ENCODE measurements around the gene ZMYND15. TPM values are rescaled to one million over a fixed set of nuclear protein-coding genes. Genes with fewer than 3 reads are reported as not detected.

ZMYND15 gene
- total RNA-seq, 1 experiment from 2014 or later, result 2.8 TPM

DNA sequence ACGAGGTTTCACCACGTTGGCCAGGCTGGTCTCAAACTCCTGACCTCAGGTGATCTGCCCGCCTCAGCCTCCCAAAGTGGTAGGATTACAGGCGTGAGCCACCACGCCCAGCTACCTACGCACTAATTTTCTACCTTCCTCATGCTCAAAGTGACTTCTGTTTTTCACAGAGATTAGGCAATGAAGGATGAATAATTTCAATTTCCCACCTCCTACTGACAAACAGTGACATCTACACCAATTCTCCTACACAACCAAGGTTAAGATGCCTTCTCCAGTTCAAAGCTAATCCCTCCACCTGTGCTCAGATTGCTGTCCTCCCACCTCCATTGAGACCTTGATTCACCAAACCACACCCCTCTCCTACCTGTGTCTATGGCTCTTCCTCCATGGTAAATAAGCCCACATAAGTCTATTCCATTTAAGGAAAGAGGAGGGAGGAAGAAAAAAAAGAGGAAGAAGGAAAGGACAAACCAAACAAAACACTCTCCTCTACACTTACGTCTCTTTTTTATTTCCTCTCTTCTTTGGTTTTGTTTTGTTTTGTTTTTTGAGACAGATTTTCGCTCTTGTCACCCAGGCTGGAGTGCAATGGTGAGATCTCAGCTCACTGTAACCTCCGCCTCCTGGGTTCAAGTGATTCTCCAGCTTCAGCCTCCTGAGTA lies 13.9 kb upstream of the ZMYND15 start:
- POLR2A ChIA-PET, result no interaction called here
- RAD21 ChIA-PET (ENCODE audit: low non-redundant PET in 1 of 2, low total read pairs in 2 of 2, uncharacterized antibody in 2 of 2, unreplicated experiment in 2 of 2), result no interaction called here
- no TSS peak for BruUV-seq (replicated peaks)
- Histone ChIP-seq H4K20me1 (ENCODE audit: insufficient read depth) (no peaks in the 10 kb centered on the region), H3K9me2 (ENCODE audit: insufficient read depth) (no peaks in the 10 kb centered on the region), H3K4me3 (replicated peaks in 1 of 2; ENCODE audit: low read depth in 1 of 2, low read length in 2 of 2) (no peak overlapping the region), H2AFZ (ENCODE audit: low read depth, low read length, poor library complexity, severe bottlenecking) (no peak overlapping the region), H3K4me2 (ENCODE audit: low read length) (no peak overlapping the region), H3K36me3 (ENCODE audit: control insufficient read depth in 1 of 2, insufficient read depth in 2 of 2, low read length in 2 of 2) (no peaks in the 10 kb centered on the region), H3K9me3 (ENCODE audit: control insufficient read depth in 1 of 2, insufficient read depth in 1 of 2, low read depth in 1 of 2, low read length in 2 of 2) (no peaks in the 10 kb centered on the region), H3K79me2 (ENCODE audit: insufficient read depth, low read length) (no peaks in the 10 kb centered on the region), H3K27ac (ENCODE audit: low read depth, low read length) (no peak overlapping the region), H3K9ac (ENCODE audit: low read length) (no peak overlapping the region), H3K27me3 (ENCODE audit: insufficient read depth, low read length) (no peaks in the 10 kb centered on the region), H3K4me1 (ENCODE audit: control insufficient read depth in 1 of 2, insufficient read depth in 2 of 2, low read length in 2 of 2) (peaks cover 18 to 20% of the 10 kb centered on the region in 2 experiments)
- ATAC-seq, result no peak
- no peak for DNase-seq (ENCODE audit: low read depth, low spot score)
- TF ChIP-seq EGR1 (IDR thresholded peaks at IDR 0.05; ENCODE audit: low read depth), result no peak
- TF ChIP-seq CEBPB (IDR thresholded peaks at IDR 0.05; ENCODE audit: low read depth), result no peak
- TF ChIP-seq, protein P1, sequence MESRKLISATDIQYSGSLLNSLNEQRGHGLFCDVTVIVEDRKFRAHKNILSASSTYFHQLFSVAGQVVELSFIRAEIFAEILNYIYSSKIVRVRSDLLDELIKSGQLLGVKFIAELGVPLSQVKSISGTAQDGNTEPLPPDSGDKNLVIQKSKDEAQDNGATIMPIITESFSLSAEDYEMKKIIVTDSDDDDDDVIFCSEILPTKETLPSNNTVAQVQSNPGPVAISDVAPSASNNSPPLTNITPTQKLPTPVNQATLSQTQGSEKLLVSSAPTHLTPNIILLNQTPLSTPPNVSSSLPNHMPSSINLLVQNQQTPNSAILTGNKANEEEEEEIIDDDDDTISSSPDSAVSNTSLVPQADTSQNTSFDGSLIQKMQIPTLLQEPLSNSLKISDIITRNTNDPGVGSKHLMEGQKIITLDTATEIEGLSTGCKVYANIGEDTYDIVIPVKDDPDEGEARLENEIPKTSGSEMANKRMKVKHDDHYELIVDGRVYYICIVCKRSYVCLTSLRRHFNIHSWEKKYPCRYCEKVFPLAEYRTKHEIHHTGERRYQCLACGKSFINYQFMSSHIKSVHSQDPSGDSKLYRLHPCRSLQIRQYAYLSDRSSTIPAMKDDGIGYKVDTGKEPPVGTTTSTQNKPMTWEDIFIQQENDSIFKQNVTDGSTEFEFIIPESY (IDR thresholded peaks at IDR 0.05; ENCODE audit: extremely low read depth, insufficient replicate concordance, low read length), result no peak
- TF ChIP-seq SP1 (IDR thresholded peaks at IDR 0.05; ENCODE audit: low read depth), result no peak
- no peak for TF ChIP-seq TCF7L2 (IDR thresholded peaks at IDR 0.05; ENCODE audit: borderline replicate concordance, extremely low read depth, insufficient read depth, insufficient read length)
- TF ChIP-seq EZH2 (IDR thresholded peaks at IDR 0.05), result no peak
- TF ChIP-seq ZFX (IDR thresholded peaks at IDR 0.05), result no peak
- TF ChIP-seq SRF (IDR thresholded peaks at IDR 0.05; ENCODE audit: low read depth), result no peak
- TF ChIP-seq POLR2AphosphoS5 (IDR thresholded peaks at IDR 0.05; ENCODE audit: low read depth, low read length), result no peak
- TF ChIP-seq SIN3A (IDR thresholded peaks at IDR 0.05; ENCODE audit: low read depth), result no peak
- no peak for TF ChIP-seq RAD21 (IDR thresholded peaks at IDR 0.05; ENCODE audit: low read depth)
- TF ChIP-seq ELF1 (IDR thresholded peaks at IDR 0.05; ENCODE audit: borderline replicate concordance, low read depth), result no peak
- no peak for TF ChIP-seq YY1 (IDR thresholded peaks at IDR 0.05; ENCODE audit: extremely low read depth, insufficient replicate concordance, low read depth, low read length)
- no peak for TF ChIP-seq POLR2A (IDR thresholded peaks at IDR 0.05; ENCODE audit: borderline replicate concordance, extremely low read depth, insufficient read depth, insufficient read length)
- TF ChIP-seq EZH2phosphoT487 (IDR thresholded peaks at IDR 0.05; ENCODE audit: borderline replicate concordance), result no peak
- no peak for TF ChIP-seq JUND (IDR thresholded peaks at IDR 0.05)
- TF ChIP-seq ZNF274 (IDR thresholded peaks at IDR 0.05; ENCODE audit: low read depth, low read length), result no peak
- no peak for TF ChIP-seq FOSL1 (IDR thresholded peaks at IDR 0.05; ENCODE audit: low read depth)
- TF ChIP-seq, protein P2, sequence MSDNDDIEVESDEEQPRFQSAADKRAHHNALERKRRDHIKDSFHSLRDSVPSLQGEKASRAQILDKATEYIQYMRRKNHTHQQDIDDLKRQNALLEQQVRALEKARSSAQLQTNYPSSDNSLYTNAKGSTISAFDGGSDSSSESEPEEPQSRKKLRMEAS (IDR thresholded peaks at IDR 0.05), result no peak
- intact Hi-C loops (cut with micrococcal nuclease), result no loop called here
- CTCF ChIA-PET, result no interaction called here
